Vagina (tissue), 2 donors: ENCODE results near the gene SURF6. TPM values are rescaled to one million over a fixed set of nuclear protein-coding genes. Genes with fewer than 3 reads are reported as not detected.
"Not testable (repeated sequence)": the region's sequence is repeated elsewhere in the genome, so short reads cannot be mapped to it uniquely, and the experiment has no call there.

ENCODE experiments used
- DNase-seq, 2 donors: peaks; one replicate each; pipeline ENCODE4 v3.0.0-alpha.2; 2017; ENCODE audit errors: extremely low spot score in 2 of 2
- H3K27ac ChIP-seq: fragments of 200-600 bp; sonication (generic); one replicate; pipeline ENCODE4 v1.5.1; 2019
- H3K27me3 ChIP-seq: fragments of 200-600 bp; sonication (generic); one replicate; pipeline ENCODE4 v1.5.1; 2019
- H3K36me3 ChIP-seq, 2 donors: fragments of 200-600 bp; sonication (generic); one replicate each; pipeline ENCODE4 v1.5.1; 2017 to 2019
- H3K4me1 ChIP-seq: fragments of 200-600 bp; sonication (generic); one replicate; pipeline ENCODE4 v1.5.1; 2019
- H3K4me3 ChIP-seq, 2 donors: fragments of 200-600 bp; sonication (generic); 1 replicate in 1 of 2; 2 replicates in 1 of 2; pipeline ENCODE4 v1.5.1; 2016 to 2019
- H3K9me3 ChIP-seq: fragments of 200-600 bp; sonication (generic); one replicate; pipeline ENCODE4 v1.5.1; 2019
- POLR2A ChIP-seq, 2 donors: fragments of 450-650 bp; IDR thresholded peaks; one replicate each; pipeline ENCODE4 v1.6.1; 2017; ENCODE audit warnings: antibody characterized with exemption in 2 of 2, mild to moderate bottlenecking in 2 of 2, moderate library complexity in 2 of 2
- POLR2AphosphoS5 ChIP-seq, 2 donors: sonication (generic); formaldehyde crosslinking; IDR thresholded peaks; one replicate each; pipeline ENCODE4 v1.9.0; 2017; ENCODE audit warnings: antibody characterized with exemption in 2 of 2, mild to moderate bottlenecking in 2 of 2, low read depth in 1 of 2; ENCODE audit not compliant: insufficient read depth in 1 of 2
- intact Hi-C: fragments of 100-400 bp; cut with DNase I; formaldehyde crosslinking; loops from one replicate; pipeline ENCODE4 v1.15.1; 2023
- total RNA-seq: library from RNA; depleted of rRNA; stranded (reverse); fragments of >200 nt; gene quantifications from one replicate; pipeline ENCODE4 v1.2.3, GENCODE V29; 2016
- TF ChIP-seq, protein P1 (sequence below), 3 experiments: fragments of 450-650 bp in 2 of 3; fragments of 200-600 bp in 1 of 3; sonication (generic) in 1 of 3; IDR thresholded peaks; one replicate each; pipeline ENCODE4 v1.5.1; 2017 to 2019; ENCODE audit warnings: antibody characterized with exemption in 3 of 3, mild to moderate bottlenecking in 2 of 3, moderate library complexity in 2 of 3

Gene SURF6
- total RNA-seq, 1 donor from 2014 or later: 12.8 TPM

DNA sequence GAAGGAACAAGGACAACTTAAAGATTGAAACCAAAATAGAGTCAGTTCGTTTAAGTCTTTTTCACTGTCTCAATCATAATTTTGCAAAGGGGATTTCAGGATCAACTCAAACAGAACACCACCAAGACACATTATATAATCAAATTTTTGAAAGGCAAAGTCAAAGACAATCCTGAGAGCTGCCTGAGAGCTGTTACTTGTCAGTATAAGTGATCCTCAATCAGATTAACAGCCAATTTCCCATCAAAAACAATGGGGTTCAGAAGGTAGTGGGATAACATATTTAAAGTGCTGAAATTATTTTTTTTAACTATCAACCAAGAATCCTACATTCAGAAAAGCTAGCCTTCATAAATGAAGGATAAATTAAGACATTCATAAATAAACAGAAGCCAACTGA is 41.7 kb downstream of the SURF6 start:
- intact Hi-C loops: no loop called here
- Histone ChIP-seq H3K4me1 (no peaks in the 10 kb centered on the region), H3K9me3 (no peaks in the 10 kb centered on the region)

DNA sequence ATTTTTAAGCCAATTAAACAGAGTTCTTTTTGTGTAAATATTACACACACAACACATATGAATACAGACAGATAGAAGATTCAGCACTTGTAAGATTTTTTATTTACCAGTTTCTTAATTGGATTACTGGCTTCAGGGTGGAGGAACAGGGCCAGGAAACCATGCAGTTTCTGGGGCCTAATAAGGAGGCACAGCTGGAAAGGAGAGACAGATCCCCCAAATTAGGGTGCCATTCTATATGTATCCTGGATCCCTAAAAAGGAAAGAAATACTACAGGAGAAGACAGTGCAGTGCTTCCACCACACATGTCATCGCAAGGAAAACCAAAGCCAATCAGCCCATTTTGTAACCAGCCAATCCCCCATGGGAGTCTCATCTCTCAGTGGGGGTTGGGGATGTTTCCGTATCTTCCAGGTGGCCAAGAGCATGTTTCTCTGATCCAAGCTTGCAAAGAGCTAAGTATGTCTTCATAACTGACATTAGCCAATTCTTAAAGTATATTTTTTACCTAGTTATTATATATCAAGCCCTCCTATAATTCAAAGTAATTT is 45.2 kb downstream of the SURF6 start:
- TF ChIP-seq POLR2AphosphoS5 (IDR thresholded peaks at IDR 0.05; ENCODE audit: insufficient read depth in 1 of 2, low read depth in 1 of 2) (no peak), POLR2A (IDR thresholded peaks at IDR 0.05) (no peak)
- TF ChIP-seq, protein P1, sequence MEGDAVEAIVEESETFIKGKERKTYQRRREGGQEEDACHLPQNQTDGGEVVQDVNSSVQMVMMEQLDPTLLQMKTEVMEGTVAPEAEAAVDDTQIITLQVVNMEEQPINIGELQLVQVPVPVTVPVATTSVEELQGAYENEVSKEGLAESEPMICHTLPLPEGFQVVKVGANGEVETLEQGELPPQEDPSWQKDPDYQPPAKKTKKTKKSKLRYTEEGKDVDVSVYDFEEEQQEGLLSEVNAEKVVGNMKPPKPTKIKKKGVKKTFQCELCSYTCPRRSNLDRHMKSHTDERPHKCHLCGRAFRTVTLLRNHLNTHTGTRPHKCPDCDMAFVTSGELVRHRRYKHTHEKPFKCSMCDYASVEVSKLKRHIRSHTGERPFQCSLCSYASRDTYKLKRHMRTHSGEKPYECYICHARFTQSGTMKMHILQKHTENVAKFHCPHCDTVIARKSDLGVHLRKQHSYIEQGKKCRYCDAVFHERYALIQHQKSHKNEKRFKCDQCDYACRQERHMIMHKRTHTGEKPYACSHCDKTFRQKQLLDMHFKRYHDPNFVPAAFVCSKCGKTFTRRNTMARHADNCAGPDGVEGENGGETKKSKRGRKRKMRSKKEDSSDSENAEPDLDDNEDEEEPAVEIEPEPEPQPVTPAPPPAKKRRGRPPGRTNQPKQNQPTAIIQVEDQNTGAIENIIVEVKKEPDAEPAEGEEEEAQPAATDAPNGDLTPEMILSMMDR (IDR thresholded peaks at IDR 0.05): no peak
- no peak for DNase-seq
- H3K27ac ChIP-seq: no peak overlapping the region
- H3K4me3 ChIP-seq: no peak overlapping the region
- no peaks in the 10 kb centered on the region for H3K4me1 ChIP-seq
- H3K9me3 ChIP-seq: no peaks in the 10 kb centered on the region
- H3K27me3 ChIP-seq: no peaks in the 10 kb centered on the region
- intact Hi-C loops: no loop called here
- H3K36me3 ChIP-seq: no peaks in the 10 kb centered on the region

More for the DNA sequence above, 41.7 kb downstream of the SURF6 start:
- Histone ChIP-seq H3K4me3 (no peak overlapping the region), H3K36me3 (no peaks in the 10 kb centered on the region), H3K27ac (no peak overlapping the region), H3K27me3 (no peaks in the 10 kb centered on the region)
- TF ChIP-seq POLR2A (IDR thresholded peaks at IDR 0.05) (no peak), POLR2AphosphoS5 (IDR thresholded peaks at IDR 0.05; ENCODE audit: insufficient read depth in 1 of 2, low read depth in 1 of 2) (no peak)
- TF ChIP-seq, protein P1 (IDR thresholded peaks at IDR 0.05): no peak
- no peak for DNase-seq

DNA sequence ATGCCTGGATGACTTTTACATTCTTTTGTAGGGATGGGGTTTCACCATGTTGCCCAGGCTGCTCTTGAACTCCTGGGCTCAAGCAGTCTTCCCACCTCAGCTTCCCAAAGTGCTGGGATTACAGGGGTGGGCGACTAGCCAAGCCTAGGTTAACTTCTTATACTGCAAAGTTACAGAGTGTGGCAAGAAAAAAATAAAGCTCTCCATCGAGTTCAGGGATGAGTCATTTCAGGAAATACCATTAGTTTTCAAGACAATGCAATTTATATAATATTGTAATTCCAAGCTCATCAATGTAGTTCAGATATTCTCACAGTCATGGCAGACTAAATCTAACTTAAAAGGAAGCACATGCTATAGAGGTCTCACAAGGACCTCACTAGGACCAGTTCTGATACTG is 49.5 kb downstream of the SURF6 start:
- H3K4me3 ChIP-seq: no peak overlapping the region
- no peaks in the 10 kb centered on the region for H3K9me3 ChIP-seq
- H3K27me3 ChIP-seq: no peaks in the 10 kb centered on the region
- intact Hi-C loops: no loop called here
- no peak overlapping the region for H3K27ac ChIP-seq
- no peak for DNase-seq
- no peak for TF ChIP-seq POLR2A (IDR thresholded peaks at IDR 0.05)
- TF ChIP-seq, protein P1 (IDR thresholded peaks at IDR 0.05): no peak
- TF ChIP-seq POLR2AphosphoS5 (IDR thresholded peaks at IDR 0.05; ENCODE audit: insufficient read depth in 1 of 2, low read depth in 1 of 2): no peak
- H3K4me1 ChIP-seq: no peaks in the 10 kb centered on the region
- no peaks in the 10 kb centered on the region for H3K36me3 ChIP-seq

DNA sequence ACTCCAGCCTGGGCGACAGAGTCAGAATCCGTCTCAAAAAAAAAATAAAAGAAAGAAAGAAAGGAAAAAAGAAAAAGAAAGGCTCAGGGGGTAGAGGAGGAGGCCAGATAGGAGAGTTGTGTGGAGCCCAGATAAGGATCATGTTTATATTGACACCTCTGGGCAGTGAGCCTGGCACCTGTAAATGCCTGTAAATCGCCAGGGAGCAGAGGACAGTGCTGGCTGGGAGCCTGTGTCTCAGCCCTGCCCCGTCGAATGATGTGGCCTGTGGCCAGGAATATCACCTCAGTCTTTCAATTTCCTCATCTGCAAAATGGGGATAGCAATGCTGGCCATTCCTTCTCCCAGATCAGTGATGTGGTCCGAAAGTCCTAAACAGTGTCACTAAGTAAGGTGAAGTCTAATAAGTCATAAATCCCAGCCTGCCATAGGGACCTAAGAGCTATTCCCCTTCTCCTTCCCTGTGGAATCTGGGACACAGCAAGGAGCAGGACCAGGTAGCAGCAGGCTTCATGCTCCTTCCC is 50.7 kb downstream of the SURF6 start:
- intact Hi-C loops: no loop called here
- no peak for DNase-seq
- no peaks in the 10 kb centered on the region for H3K9me3 ChIP-seq
- H3K4me3 ChIP-seq: no peak overlapping the region
- TF ChIP-seq, protein P1 (IDR thresholded peaks at IDR 0.05): no peak
- no peak for TF ChIP-seq POLR2A (IDR thresholded peaks at IDR 0.05)
- TF ChIP-seq POLR2AphosphoS5 (IDR thresholded peaks at IDR 0.05; ENCODE audit: insufficient read depth in 1 of 2, low read depth in 1 of 2): no peak
- no peaks in the 10 kb centered on the region for H3K4me1 ChIP-seq
- H3K36me3 ChIP-seq: no peaks in the 10 kb centered on the region
- H3K27me3 ChIP-seq: no peaks in the 10 kb centered on the region
- no peak overlapping the region for H3K27ac ChIP-seq

DNA sequence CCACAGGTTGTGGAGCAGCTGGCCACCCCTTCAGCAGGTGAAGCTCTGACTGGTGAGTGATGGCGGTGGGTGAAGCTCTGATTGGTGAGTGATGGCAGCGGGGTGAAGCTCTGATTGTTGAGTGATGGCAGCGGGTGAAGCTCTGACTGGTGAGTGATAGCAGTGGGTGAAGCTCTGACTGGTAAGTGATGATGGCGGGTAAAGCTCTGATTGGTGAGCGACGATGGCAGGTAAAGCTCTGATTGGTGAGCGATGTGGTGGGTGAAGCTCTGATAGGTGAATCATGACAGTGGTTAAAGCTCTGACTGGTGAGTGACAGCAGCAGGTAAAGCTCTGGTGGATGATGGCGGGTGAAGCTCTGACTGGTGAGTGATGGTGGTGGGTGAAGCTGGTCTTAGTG is 51.6 kb downstream of the SURF6 start:
- H3K9me3 ChIP-seq: no peaks in the 10 kb centered on the region
- no peak for DNase-seq
- H3K27me3 ChIP-seq: no peaks in the 10 kb centered on the region
- intact Hi-C loops: no loop called here
- no peaks in the 10 kb centered on the region for H3K36me3 ChIP-seq
- TF ChIP-seq POLR2A (IDR thresholded peaks at IDR 0.05) (no peak), POLR2AphosphoS5 (IDR thresholded peaks at IDR 0.05; ENCODE audit: insufficient read depth in 1 of 2, low read depth in 1 of 2) (no peak)
- TF ChIP-seq, protein P1 (IDR thresholded peaks at IDR 0.05): no peak
- H3K4me3 ChIP-seq: no peak overlapping the region
- H3K27ac ChIP-seq: no peak overlapping the region
- no peaks in the 10 kb centered on the region for H3K4me1 ChIP-seq

DNA sequence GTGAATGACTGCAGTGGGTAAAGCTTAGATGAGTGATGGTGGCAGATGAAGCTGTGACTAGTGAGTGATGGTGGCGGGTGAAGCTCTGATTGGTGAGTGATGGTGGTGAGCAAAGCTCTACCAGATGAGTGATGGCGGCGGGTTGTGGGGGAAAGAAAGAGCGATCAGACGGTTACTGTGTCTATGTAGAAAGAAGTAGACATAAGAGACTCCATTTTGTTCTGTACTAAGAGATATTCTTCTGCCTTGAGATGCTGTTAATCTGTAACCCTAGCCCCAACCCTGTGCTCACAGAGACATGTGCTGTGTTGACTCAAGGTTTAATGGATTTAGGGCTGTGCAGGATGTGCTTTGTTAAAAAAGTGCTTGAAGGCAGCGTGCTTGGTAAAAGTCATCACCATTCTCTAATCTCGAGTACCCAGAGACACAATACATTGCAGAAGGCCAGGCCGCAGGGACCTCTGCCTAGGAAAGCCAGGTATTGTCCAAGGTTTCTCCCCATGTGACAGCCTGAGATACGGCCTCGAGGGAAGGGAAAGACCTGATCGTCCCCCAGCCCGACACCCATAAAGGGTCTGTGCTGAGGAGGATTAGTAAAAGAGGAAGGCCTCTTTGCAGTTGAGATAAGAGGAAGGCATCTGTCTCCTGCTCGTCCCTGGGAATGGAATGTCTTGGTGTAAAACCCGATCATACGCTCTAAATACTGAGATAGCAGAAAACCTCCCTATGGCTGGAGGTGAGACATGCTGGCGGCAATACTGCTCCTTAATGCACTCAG is 52.5 kb downstream of the SURF6 start:
- DNase-seq, H3K4me1 ChIP-seq, H3K27me3 ChIP-seq, H3K9me3 ChIP-seq, intact Hi-C loops, H3K27ac ChIP-seq, H3K36me3 ChIP-seq, H3K4me3 ChIP-seq: not testable (repeated sequence)
